HL-60/S4 treated with phorbol 12-myristate 13-acetate at 8.2 ng/mL for 4 days and 3 days (cell line): ENCODE measurements around the gene INSR.
"Not testable (repeated sequence)": the region's sequence is repeated elsewhere in the genome, so short reads cannot be mapped to it uniquely, and the experiment has no call there.

ENCODE experiments used
- in situ Hi-C: fragments of 300-500 bp; cut with MboI; formaldehyde crosslinking; loops from 2 replicates; pipeline ENCODE4 v1.15.0; 2022; ENCODE audit warnings: low sequenced_read_pairs

INSR gene

DNA sequence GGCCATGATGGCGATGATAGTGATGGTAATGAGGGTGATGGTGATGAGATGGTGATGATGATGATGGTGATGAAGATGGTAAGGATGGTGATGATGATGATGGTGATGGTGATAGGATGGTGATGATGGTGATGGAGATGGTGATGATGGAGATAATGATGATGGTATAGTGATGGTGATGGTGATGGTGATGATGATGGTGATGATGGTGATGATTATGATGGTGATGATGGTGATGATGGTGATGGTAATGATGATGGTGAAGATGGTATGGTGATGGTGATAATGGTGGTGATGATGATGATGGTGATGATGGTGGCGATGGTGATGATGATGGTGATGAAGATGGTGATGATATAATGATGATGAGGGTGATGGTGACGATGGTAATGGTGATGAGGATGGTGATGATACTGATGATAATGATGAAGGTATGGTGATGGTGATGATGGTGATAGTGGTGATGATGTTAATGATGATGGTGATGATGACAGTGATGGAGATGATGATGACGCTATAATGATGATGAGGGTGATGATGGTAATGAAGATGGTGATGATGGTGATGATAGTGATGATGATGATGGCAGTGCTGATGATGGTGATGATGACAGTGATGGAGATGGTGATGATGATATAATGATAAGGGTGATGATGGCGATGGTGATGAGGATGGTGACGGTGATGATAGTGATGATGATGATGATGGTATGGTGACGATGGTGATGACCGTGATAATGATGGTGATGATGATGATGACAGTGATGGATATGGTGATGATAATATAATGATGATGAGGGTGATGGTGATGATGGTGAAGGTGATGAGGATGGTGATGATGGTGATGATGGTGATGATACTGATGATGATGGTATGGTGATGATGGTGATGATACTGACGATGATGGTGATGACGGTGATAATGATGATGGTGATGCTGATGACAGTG, 187.2 kb downstream of the INSR start:
- in situ Hi-C loops, result no loop called here

DNA sequence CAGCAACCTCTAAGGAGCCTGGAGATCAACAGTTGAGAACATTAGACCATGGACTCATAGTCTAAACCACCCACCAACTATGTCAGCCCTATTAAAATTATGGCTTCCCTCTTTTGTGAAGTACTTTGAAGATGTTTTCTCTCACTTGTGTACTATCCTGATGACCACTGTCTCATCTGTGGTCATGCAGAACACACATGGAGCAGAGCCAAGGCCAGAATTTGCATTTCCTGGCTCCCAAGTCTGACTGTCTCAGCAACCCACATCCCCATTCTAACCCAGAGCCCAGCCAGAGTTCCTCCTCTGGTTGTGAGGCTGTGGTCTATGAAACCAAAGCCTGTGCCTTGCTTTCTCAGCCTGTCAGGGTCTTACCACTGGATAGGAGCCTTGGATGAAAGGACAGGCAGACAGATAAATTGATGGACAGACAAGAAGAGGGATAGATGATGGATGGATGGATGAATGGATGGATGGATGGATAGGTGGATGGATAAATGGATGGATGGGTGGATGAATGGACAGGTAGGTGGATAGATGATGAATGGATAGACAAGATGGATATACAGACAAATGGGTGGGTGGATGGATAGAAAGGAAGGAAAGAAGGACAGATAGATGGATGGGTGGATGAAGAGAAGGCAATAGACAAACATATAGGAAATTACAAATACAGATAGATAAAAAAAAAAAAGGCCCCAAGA, 189.3 kb downstream of the INSR start:
- in situ Hi-C loops, result no loop called here

DNA sequence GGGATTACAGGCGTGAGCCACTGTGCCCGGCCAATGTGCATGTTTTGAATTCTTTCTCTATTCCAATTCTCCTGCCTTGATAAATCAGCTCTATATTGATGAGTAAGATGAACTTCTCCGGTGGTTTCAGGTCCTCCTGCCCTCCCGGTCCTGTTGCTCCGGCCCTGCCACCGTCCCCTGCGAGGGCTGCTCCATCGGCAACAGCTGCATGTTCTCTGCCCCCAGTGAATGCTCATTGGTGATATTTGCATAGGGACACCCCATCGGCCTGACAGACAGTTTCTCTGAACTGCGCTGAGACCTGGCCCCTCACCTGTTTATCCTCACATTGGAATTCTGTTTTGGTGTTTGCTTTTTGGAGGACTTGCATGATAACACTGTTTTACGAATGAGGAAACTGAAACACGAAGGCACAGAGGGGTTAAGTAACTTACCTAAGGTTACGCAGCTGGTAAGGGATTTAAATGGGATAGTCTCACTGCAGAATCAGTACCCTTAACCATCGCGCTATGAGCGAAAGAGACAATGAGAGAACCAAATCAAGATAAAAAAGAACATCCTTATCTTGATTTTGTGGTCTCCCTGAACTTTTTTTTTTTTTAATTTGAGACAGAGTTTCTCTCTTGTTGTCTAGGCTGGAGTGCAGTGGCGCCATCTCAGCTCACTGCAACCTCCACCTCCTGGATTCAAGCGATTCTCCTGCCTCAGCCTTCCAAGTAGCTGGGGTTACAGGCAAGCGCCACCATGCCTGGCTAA, 192.5 kb downstream of the INSR start:
- in situ Hi-C loops, result no loop called here

DNA sequence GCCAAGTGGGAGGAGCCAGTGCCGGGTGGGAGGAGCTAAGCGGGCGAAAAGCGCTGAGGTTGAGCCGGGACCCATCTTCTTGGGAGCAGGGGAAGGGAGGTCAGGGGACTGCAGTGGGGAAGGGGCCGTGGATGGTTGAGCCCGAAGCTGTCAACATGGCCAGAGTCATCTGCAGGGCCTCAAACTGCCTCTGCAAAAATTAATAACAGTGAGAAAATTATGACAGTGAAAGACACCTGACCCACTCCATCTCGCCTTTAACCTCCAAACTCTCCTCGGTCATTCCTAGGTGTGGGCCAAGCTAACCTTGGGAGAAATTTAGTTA, 194.7 kb downstream of the INSR start:
- in situ Hi-C loops, result no loop called here

DNA sequence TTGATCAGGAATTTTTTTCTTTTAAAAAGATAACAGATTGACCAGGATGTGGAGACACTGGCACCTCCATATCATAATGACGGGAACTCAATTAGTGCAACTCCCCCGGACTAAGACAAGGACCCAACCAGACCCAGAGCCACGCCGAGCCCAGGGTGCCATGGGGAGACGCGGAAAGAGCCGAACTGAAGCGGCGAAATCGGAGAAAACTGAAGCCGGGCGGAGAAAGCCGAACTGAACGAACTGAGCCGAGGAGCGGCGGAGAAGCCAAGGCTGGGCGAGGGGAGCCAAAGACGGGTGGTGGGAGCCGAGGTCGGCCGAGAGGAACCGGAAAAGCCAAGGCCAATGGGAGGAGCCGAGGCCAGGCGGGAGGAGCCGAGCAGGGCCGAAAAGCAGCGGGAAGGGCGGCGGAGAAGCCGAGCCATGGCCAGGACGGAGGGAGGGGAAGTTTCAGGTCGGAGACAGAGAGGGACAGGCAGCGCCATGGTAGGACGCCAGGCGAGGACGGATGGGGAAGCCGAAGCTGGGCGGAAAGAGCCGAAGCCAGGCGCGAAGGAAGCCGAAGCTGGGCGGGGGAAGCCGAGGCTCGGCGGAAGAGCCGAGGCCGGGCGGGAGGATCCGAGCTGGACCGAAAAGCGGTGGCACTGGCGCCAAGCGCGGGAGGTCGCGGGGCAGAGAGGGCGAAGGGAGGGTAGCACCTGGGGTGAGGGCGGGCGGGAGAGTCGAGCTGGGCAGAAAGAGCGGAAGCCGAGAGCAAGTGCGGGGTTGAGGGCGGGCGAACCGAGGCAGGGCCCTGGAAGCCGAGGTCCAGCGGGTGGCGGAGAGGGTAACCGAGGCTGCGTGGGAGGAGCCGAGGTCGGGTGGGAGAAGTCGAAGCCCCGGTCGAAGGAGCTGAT, 195.3 kb downstream of the INSR start:
- in situ Hi-C loops, result no loop called here

DNA sequence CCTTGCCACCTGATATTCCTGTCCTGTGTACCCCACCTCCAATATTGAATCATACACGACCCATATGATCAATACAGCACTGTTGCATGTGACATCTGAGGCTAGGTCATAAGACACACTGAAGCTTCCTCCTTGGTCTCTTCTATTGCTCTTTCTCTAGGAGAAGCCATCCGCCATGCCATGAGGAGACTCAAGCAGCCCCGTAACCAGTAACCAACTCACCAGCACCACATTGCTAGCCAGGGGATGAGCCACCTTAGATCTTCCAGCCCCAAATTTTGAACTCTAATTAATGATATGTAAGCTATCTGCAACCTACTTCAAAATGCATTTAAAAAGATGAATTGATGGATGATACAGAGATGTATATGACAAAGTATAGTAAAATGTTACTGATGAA, 196.1 kb downstream of the INSR start:
- in situ Hi-C loops, result no loop called here

DNA sequence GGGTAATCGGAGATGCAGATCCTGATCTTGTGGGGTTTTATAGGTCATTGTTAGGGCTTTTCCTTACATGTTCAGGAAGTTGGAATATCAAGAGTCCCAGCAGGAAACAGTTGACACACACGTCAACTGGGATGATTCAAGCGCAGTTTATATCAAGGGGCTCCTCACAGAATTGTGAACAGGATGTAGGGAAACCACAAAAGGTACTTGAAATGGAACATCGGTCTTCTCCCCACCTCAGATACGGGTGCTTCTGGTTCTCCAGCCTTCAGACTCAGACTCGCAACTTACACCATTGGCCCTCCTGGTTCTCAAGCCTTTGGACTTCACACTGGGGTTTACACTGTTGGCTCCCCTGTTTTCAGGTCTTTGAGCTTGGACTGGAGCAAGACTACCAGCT, 205.2 kb downstream of the INSR start:
- in situ Hi-C loops, result no loop called here

DNA sequence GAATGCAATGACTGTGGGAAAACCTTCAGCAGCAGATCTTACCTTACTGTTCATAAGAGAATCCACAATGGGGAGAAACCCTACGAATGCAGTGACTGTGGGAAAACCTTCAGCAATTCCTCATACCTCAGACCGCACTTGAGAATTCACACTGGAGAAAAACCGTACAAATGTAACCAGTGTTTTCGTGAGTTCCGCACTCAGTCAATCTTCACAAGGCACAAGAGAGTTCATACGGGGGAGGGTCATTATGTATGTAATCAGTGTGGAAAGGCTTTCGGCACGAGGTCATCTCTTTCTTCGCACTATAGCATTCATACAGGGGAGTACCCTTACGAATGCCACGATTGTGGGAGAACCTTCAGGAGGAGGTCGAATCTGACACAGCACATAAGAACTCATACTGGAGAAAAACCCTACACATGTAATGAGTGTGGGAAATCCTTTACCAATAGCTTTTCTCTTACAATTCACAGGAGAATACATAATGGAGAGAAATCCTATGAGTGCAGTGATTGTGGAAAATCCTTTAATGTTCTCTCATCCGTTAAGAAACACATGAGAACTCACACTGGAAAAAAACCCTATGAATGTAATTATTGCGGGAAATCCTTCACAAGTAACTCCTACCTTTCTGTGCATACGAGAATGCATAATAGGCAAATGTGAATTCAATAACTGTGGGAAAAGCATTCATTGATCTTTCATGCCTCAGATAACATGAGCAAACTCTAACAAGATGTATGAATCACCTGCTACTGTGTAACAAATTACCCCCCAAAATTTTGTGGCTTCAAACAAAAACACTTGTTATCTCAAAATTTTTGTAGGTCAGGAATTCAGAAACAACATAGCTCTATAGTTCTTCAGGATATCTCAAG, 210.9 kb downstream of the INSR start:
- in situ Hi-C loops, result no loop called here

DNA sequence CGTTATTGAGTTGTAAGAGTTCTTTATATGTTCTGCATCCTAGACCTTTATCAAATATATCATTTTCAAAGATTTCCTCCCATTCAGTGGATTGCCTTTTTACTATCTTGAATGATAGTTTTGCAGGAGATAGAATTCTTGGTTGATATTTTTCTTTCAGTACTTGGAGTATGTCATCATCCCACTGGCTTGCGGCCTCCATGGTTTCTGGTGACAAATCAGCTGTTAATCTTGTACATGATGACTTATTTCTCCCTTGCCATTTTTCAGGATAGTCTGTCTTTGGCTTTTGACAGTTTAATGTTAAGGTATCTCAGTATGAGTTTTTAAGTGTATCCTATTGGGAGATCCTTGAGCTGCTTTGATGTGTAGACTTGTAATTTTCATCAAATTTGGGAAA, 216.2 kb downstream of the INSR start:
- in situ Hi-C loops, result loop anchor here (10.0 kb wide), 1 partner anchor 73 kb away; no protein-coding TSS in a partner anchor

DNA sequence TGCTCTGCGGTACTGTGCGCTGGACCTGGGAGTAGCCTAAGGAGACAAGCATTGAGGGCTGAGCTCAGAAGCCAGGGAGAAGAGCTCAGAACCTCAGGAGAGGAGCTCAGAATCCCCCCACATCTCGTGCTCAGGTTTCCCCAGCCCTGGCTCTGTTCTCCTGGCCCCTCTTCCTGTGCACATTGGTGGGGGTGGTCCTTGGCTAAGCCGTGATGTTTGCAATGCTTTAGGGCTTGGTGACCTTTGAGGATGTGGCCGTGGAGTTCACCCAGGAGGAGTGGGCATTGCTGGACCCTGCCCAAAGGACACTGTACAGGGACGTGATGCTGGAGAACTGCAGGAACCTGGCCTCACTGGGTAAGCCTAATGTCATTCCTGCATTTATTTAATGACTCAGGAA, 218.1 kb downstream of the INSR start:
- in situ Hi-C loops, result loop anchor here (10.0 kb wide), 1 partner anchor 71 kb away; no protein-coding TSS in a partner anchor

DNA sequence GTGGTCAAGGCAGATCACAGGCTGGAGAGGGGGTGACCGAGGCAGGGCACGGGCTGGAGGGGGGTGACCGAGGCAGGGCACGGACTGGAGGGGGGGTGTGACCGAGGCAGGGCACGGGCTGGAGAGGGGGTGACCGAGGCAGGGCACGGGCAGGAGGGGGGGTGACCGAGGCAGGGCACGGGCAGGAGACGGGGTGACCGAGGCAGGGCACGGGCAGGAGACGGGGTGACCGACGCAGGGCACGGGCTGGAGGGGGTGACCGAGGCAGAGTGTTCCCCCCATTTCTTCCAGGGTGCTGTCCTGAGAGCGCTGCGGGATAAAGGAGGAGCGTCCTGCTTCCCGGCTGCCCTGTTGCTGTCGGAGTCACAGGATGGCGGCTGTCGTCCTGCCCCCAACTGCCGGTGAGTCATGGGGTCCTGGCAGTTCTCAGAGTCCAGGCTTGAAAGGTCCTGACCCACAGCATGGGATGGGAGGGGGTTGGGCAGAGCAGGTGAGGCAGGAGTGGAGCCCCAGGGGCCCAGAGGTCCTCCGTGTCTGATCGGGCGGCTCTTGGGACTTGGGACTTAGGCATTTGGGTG, 219.4 kb downstream of the INSR start:
- in situ Hi-C loops, result loop anchor here (10.0 kb wide), 1 partner anchor 70 kb away; no protein-coding TSS in a partner anchor

DNA sequence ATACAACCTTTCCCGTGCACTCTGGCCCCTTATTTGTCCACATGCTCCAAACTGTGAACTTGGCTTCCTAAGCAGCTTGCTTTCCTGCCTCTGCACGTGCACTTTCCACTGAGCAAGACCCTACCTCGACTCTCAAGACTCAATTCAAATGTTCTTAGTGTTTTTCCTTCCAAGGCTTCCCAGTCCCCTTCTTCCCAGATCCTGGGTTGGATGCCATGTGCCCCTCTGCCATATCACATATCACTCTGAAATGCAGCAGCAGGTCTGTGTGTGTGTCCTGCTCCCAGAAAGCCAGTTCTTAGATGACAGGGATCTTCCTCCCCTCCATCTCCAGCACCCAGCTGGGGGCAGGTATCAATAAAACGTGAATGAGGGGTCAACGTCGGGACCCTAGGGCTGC, 221.7 kb downstream of the INSR start:
- in situ Hi-C loops, result loop anchor here (10.0 kb wide), 1 partner anchor 68 kb away; no protein-coding TSS in a partner anchor

DNA sequence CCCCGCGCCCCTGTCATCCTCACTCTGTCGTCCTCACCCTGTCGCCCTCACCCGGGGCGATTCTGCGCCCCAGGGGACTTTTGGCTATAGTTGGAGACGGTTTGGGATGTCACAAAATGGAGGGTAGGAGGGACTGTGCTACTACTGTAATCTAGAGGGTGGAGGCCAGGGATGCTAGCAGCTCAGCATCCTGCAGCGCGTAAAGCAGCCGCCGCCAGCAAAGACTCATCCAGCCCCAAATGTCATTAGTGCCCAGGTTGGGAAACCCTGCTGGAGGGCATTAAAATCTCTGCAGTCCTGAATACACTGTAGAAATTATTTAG, 224.3 kb downstream of the INSR start:
- in situ Hi-C loops, result loop anchor here (10.0 kb wide), 1 partner anchor 65 kb away; no protein-coding TSS in a partner anchor

DNA sequence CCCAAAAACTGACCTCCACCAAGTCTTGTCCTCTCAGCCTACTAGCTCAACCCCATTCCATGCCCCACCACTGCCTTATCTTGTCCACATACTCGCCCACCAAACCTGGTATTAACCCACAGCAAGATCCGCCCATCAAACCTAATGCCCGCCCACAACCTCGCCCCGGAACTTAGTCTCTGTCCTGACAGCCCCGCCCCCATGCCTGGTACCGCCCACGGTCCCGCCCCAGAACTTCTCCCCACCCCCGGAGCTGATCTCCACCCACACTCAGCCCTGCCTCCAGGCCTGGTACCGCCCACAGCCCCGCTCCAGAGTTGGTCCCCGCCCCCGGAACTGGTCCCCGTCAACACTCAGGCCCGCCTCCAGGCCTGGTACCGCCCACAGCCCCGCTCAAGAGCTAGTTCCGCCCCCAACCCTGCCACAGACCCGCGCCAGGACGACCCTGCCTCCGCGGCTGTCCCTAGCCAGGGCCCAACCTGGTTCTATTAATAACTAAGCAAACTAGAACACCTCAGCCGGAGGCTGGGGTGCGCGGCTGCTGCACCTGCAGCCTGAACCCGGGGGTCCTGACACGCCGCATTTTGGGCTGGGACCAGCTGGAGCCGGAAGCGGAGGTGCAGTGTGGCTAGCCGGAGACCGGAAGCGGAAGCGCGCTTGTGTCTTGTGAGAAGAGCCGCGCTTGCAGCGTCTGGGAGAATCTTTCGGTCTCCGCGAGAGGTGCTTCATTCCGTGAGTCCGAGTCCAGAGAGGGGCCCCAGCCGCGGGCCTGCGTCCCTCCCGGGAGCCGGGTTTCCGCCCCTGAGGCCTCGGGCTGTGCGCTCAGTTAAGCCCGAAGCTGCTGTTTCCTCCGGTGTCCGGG, 224.9 kb downstream of the INSR start, which contains the start of gene ZNF557:
Gene ZNF557 (plus strand): TSS at position 662 of the 862 bp plus-strand sequence. CDS start 5,372 bp downstream, outside the sequence.
- in situ Hi-C loops, result no loop called here

DNA sequence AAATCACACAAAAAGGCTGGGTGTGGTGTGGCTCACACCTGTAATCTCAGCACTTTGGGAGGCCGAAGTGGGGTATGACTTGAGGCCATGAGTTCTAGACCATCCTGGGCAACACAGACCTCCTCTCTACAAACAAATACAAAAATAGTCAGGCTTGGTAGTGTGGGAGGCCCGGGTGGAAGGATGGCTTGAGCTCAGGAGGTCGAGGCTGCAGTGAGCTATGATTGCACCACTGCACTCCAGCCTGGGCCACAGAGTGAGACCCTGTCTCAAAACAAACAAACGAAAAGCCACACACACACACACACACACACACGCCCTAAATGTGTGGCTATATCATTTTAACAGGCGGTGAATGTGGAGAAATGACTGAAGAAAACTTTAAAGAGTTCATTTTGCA, 225.6 kb downstream of the INSR start:
- in situ Hi-C loops, result no loop called here

DNA sequence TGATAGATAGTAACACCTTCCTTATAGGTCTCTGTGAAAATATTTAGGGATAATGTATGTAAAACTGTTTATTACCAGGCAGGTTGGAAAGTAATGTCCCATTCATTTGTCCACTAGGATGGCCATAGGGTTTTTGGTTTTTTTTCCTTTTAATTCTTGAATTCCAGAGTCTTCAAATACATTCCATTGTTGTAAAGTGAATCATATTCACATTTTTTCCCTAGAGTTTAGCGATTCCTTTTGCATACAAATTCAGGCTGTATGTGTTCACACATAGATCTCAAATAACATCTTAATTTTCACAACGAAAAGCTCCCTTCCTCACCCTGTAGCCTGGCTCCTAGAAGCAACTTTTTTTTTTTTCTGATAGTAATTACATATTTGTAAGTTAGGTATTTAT, 226.5 kb downstream of the INSR start:
- in situ Hi-C loops, result no loop called here

DNA sequence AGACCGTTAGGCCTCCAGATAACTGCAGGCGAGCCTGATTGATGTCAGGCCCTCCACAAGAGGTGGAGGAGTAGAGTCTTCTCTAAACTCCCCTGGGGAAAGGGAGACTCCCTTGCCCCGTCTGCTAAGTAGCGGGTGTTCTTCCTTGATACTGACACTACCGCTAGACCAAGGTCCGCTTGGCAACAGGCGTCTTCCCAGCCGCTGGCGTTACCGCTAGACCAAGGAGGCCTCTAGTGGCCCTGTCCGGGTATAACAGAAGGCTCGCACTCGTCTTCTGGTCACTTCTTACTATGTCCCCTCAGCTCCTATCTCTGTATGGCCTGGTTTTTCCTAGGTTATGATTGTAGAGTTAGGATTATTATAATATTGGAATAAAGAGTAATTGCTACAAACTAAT, 227.1 kb downstream of the INSR start:
- in situ Hi-C loops, result not testable (repeated sequence)
